ENCODE measurements around the gene ISCU.

ISCU gene

DNA sequence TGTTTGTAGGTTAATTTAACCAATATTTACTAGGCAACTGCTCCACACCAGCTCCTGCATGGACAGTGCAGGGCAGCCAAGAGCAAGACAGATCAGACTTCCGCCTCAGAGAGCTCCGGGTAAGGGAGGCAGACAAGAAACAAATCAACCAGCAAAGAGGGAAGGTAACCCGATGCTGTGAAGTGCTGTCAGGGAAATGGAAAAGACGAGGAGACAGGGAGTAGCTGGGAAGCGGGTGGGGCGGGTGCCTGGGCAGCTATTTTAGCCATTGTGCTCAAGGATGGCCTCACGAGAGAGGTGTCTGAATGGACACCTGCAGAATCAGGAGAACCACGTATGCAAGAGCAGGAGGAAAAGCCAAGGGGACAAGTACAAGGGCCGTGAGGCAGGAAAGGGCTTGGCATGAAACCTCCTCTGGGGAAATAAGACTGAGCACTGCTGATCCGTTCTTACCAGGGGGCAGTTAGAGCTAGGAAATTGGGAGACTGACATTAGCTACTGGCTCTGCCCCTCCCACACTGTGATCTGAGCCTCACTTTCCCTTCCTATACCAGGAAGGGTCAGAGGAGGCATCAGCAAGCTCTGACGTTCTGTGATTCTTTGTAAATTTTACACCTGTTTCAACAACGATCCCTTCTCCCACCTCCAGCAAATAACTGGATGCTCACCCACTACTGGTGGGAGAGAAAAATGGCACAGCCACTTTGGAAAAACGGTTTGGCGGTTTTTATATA is 42.0 kb downstream of the ISCU start:
- TF ChIP-seq POLR2A (IDR thresholded peaks at IDR 0.05; ENCODE audit: low read depth, low read length): no peak
- DNase-seq (ENCODE audit: insufficient read length, low spot score) (no peak), FAIRE-seq (no peak)

DNA sequence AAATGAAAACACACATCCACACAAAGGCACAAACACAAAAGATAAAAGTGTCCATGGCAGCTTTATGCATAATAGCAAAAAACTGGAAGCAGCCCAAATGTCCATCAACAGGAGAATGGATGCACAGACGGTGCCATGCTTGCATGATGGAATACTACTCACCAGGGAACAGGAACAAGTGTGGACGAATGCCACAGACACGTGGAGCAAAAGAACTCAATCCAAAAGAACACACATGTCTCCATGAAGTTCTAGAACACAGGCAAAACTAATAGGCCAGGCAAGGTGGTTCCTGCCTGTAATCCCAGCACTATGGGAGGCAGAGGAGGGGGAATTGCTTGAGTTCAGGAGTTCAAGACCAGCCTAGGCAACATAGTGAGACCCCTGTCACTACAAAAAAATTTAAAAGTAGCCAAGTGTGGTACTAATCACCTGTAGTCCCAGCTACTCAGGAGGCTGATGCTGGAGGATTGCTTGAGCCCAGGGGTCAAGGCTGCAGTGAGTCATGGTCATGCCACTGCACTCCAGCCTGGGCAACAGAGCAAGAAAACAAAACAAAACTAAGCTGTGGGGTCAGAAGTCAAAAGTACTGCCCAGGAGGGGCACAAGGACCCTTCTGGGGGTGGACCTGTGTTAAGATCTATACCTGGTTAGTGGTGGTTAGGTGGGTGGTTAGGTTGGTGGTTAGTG is 42.7 kb downstream of the ISCU start:
- no peak for FAIRE-seq
- TF ChIP-seq POLR2A (IDR thresholded peaks at IDR 0.05; ENCODE audit: low read depth, low read length): no peak
- no peak for DNase-seq (ENCODE audit: insufficient read length, low spot score)

GRCh38 chr12:108605690-108606406 is 43.5 kb downstream of the ISCU start:
- DNase-seq (ENCODE audit: insufficient read length, low spot score): no peak
- no peak for FAIRE-seq
- TF ChIP-seq POLR2A (IDR thresholded peaks at IDR 0.05; ENCODE audit: low read depth, low read length): no peak

GRCh38 chr12:108606492-108606891 is 44.1 kb downstream of the ISCU start:
- DNase-seq (ENCODE audit: insufficient read length, low spot score) (no peak), FAIRE-seq (no peak)
- no peak for TF ChIP-seq POLR2A (IDR thresholded peaks at IDR 0.05; ENCODE audit: low read depth, low read length)

- no peak for TF ChIP-seq POLR2A (IDR thresholded peaks at IDR 0.05; ENCODE audit: low read depth, low read length)
- FAIRE-seq (no peak), DNase-seq (ENCODE audit: insufficient read length, low spot score) (no peak)
Measured at GRCh38 chr12:108607981-108608600, 45.7 kb downstream of the ISCU start.

- DNase-seq (ENCODE audit: insufficient read length, low spot score) (no peak), FAIRE-seq (no peak)
- TF ChIP-seq POLR2A (IDR thresholded peaks at IDR 0.05; ENCODE audit: low read depth, low read length): no peak
Measured at GRCh38 chr12:108608616-108609015, 46.2 kb downstream of the ISCU start.

DNA sequence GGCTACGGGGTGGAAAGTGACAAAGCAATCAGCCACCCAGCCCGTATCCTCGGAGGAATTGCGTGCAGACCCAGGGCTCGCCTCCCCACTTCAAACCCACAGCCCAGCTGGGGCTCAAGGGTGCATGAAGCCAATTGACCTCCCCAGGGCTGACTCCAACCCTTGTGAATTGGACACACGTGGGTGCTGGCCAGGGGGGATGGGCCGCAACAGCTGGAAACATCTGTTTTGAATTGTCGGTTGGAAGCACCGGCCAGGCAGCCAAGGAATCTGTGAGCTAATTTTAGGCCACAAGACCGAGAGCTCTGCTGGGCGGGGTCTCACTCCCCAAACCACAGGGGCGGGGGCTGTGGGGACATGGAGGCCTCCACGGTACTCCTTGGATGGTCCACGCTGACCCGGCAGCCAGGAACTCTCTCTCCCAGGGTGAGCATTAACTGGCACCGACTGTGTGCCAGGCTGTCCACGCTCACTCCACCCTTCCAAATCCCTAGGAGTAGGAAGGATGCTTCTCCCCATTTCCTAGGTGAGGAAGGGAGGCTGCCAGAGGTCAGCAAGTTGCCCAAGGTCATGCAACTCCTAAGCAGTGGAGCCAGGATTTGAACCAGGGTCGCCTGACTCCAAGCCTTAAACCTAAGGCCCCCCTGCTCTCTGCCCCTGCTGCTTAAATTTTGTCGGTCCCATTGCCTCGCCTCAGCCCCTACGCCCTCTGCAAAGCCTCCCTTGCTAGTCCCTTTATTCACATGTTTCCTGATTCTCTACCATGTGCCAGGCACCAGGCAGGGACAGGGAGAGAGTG is 47.3 kb downstream of the ISCU start:
- TF ChIP-seq POLR2A (IDR thresholded peaks at IDR 0.05; ENCODE audit: low read depth, low read length): no peak
- DNase-seq (ENCODE audit: insufficient read length, low spot score) (no peak), FAIRE-seq (no peak)

DNA sequence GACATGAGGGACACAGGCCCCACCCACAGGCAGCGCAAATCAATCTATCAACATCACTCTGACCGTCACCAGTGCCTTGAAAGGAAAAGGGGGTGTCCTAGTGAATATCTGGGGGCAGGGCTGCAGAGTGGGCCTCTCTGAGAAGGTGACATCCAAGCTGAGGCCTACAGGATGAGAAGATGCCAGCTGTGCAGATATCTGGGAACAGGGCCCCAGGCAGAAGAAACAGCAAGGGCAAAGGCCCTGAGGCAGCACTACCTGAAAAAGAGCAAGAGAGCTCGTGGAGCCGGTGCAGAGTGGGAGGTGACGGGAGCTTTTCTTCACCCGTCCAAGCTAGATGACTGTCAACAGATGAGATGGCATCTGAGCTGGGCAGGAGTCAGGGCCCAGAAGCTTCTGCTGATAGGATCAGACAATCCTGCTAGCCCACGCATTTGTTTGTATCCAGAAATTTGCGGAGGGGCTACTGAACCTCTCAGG is 48.0 kb downstream of the ISCU start:
- no peak for DNase-seq (ENCODE audit: insufficient read length, low spot score)
- no peak for FAIRE-seq
- no peak for TF ChIP-seq POLR2A (IDR thresholded peaks at IDR 0.05; ENCODE audit: low read depth, low read length)

GRCh38 chr12:108610856-108611605 is 48.6 kb downstream of the ISCU start:
- no peak for TF ChIP-seq POLR2A (IDR thresholded peaks at IDR 0.05; ENCODE audit: low read depth, low read length)
- FAIRE-seq (no peak), DNase-seq (ENCODE audit: insufficient read length, low spot score) (no peak)

DNA sequence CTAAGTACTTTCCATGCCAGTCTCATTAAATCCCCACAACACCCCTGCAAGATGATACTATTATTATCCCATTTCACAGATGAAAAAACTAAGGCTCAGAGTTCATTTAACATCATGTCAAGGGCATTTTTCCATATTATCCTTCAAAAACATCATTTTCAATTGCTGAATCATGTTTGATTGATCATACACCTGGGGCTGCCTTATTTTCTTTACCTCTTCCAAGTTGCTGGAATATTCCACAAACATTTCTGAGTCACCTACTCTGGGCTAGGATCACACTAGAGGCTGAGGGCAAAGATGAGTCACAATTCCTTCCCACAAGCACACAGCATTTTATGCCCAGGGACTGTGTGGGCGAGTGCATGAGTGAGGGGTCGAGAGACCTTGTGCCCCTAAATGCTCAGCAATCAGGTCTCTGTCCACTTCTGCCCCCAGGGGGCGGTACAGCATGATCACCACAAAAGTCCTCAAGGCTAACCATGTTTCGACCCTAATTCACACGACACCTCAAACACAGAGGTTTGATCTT is 49.6 kb downstream of the ISCU start:
- FAIRE-seq (peak; percentile 85), DNase-seq (ENCODE audit: insufficient read length, low spot score) (peak; percentile 83)

DNA sequence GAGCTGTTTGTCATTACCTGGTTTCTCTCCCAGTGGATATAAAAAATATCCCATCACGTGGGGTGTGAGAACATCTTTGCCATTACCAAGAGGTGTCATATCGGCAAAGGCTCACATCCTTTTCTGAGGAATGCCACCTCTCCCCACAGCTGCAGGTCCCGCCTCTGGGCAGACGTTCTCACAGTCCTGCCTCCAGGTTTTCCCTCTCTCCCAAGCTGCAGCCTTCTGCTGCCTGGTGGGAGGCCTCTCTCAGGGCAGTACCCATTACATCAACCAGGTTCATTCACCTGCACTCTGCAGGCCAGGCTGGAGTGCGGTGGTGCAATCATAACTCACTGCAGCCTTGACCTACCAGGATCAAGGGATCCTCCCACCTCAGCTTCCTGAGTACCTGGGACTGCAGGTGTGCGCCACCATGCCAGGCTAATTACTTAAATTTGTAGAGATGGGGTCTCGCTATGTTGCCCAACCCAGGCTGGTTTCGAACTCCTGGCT is 50.4 kb downstream of the ISCU start:
- no peak for TF ChIP-seq POLR2A (IDR thresholded peaks at IDR 0.05; ENCODE audit: low read depth, low read length)
- DNase-seq (ENCODE audit: insufficient read length, low spot score) (no peak), FAIRE-seq (no peak)

More for the DNA sequence above, 49.6 kb downstream of the ISCU start:
- TF ChIP-seq POLR2A (IDR thresholded peaks at IDR 0.05; ENCODE audit: low read depth, low read length): no peak

- TF ChIP-seq POLR2A (IDR thresholded peaks at IDR 0.05; ENCODE audit: low read depth, low read length): no peak
- DNase-seq (ENCODE audit: insufficient read length, low spot score) (no peak), FAIRE-seq (no peak)
Measured at GRCh38 chr12:108613548-108613947, 51.2 kb downstream of the ISCU start.
